Gastrocnemius medialis (tissue), 4 donors: ENCODE data around the gene KLF9.

Experiments used
- POLR2A ChIP-seq, 2 donors: fragments of 450-650 bp; IDR thresholded peaks; one replicate each; pipeline ENCODE4 v1.6.1; 2017; ENCODE audit warnings: antibody characterized with exemption in 2 of 2, mild to moderate bottlenecking in 2 of 2, moderate library complexity in 2 of 2
- TF ChIP-seq, protein P1 (sequence below), 5 experiments: fragments of 450-650 bp in 3 of 5; fragments of 200-600 bp in 2 of 5; sonication (generic) in 2 of 5; IDR thresholded peaks in 4 of 5; conservative IDR thresholded peaks in 1 of 5; 1 replicate in 4 of 5; 2 replicates in 1 of 5; pipeline ENCODE4 v1.5.1; 2016 to 2019; ENCODE audit warnings: antibody characterized with exemption in 5 of 5, mild to moderate bottlenecking in 3 of 5, moderate library complexity in 3 of 5

DNA sequence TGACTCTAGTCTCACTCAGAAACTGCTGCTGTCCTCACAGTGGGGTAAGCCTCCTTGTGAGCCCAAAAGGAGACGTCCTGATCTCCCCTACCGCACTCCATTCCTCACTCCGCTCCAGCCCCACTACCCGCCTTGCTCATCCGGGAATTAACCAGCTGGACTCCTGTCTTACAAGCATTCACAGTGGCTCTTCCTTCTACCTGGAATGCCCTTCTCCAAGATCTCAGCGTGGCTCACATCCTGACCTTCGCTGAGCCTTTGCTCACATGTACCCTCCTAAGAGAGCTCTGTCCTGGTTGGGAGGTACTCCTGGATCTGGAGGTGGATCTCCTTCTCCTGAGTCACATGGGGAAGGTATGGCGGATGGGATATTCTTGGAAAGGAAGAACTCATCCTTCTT lies 10.7 kb upstream of the KLF9 start:
- TF ChIP-seq, protein P1, sequence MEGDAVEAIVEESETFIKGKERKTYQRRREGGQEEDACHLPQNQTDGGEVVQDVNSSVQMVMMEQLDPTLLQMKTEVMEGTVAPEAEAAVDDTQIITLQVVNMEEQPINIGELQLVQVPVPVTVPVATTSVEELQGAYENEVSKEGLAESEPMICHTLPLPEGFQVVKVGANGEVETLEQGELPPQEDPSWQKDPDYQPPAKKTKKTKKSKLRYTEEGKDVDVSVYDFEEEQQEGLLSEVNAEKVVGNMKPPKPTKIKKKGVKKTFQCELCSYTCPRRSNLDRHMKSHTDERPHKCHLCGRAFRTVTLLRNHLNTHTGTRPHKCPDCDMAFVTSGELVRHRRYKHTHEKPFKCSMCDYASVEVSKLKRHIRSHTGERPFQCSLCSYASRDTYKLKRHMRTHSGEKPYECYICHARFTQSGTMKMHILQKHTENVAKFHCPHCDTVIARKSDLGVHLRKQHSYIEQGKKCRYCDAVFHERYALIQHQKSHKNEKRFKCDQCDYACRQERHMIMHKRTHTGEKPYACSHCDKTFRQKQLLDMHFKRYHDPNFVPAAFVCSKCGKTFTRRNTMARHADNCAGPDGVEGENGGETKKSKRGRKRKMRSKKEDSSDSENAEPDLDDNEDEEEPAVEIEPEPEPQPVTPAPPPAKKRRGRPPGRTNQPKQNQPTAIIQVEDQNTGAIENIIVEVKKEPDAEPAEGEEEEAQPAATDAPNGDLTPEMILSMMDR (IDR thresholded peaks at IDR 0.05 in 4 of 5, conservative IDR thresholded peaks at IDR 0.05 in 1 of 5) = no peak
- no peak for TF ChIP-seq POLR2A (IDR thresholded peaks at IDR 0.05)
